Glutamatergic neuron (in vitro differentiated cells): ENCODE data around the gene PRKACB. TPM values are rescaled to one million over a fixed set of nuclear protein-coding genes. Genes with fewer than 3 reads are reported as not detected.
"Not testable (repeated sequence)": the region's sequence is repeated elsewhere in the genome, so short reads cannot be mapped to it uniquely, and the experiment has no call there.

Experiments used
- DNase-seq: peaks from one replicate; pipeline ENCODE4 v3.0.0; 2022
- H3K27ac Mint-ChIP-seq: one replicate; pipeline ENCODE4 v1.8.0; 2020; ENCODE audit warnings: mild to moderate bottlenecking, mixed read lengths, inconsistent platforms; ENCODE audit not compliant: unreplicated experiment
- H3K27me3 Mint-ChIP-seq: one replicate; pipeline ENCODE4 v1.8.0; 2020; ENCODE audit warnings: mild to moderate bottlenecking, moderate library complexity, mixed read lengths, inconsistent platforms; ENCODE audit not compliant: unreplicated experiment
- H3K36me3 Mint-ChIP-seq: one replicate; pipeline ENCODE4 v1.8.0; 2020; ENCODE audit warnings: mild to moderate bottlenecking, mixed read lengths, inconsistent platforms; ENCODE audit not compliant: unreplicated experiment
- H3K4me1 Mint-ChIP-seq: one replicate; pipeline ENCODE4 v1.8.0; 2020; ENCODE audit warnings: mild to moderate bottlenecking, low read depth, mixed read lengths, inconsistent platforms; ENCODE audit not compliant: unreplicated experiment
- H3K4me3 Mint-ChIP-seq: one replicate; pipeline ENCODE4 v1.8.0; 2020; ENCODE audit warnings: mild to moderate bottlenecking, mixed read lengths, inconsistent platforms; ENCODE audit not compliant: unreplicated experiment
- H3K9me3 Mint-ChIP-seq: one replicate; pipeline ENCODE4 v1.8.0; 2020; ENCODE audit warnings: mild to moderate bottlenecking, moderate library complexity, mixed read lengths, inconsistent platforms; ENCODE audit not compliant: unreplicated experiment
- CTCF ChIP-seq: fragments of 200-600 bp; sonication (generic); IDR thresholded peaks from one replicate; pipeline ENCODE4 v1.5.0; 2021; ENCODE audit not compliant: partially characterized antibody, unreplicated experiment
- total RNA-seq: library from RNA; stranded (reverse); fragmentation: NEBNext Ultra II Directional; extraction: Animal tissue kit (Norgen Biotek cat#: 25700); gene quantifications from one replicate; pipeline ENCODE4 v1.2.1, GENCODE V29; 2021; ENCODE audit not compliant: unreplicated experiment

Gene PRKACB
- total RNA-seq, 1 donor from 2014 or later: 11.2 TPM

GRCh38 chr1:84103197-84103992 is 40.7 kb upstream of the PRKACB start:
- TF ChIP-seq CTCF: no peak
- Mint-ChIP-seq H3K36me3 (peaks cover 8% of the 10 kb centered on the region), H3K9me3 (peaks cover 1% of the 10 kb centered on the region), H3K27me3 (peaks cover 3% of the 10 kb centered on the region), H3K4me1 (peaks cover 12% of the 10 kb centered on the region), H3K4me3 (no peak overlapping the region), H3K27ac (peak overlapping the region; percentile 81)
- DNase-seq: peak; percentile 34

GRCh38 chr1:84107538-84107937 is 36.5 kb upstream of the PRKACB start:
- not testable (repeated sequence) for H3K27me3 Mint-ChIP-seq, H3K36me3 Mint-ChIP-seq, H3K27ac Mint-ChIP-seq, DNase-seq, H3K9me3 Mint-ChIP-seq, H3K4me3 Mint-ChIP-seq
- peaks cover 12% of the 10 kb centered on the region for H3K4me1 Mint-ChIP-seq

- Mint-ChIP-seq H3K27me3 (peaks cover 4% of the 10 kb centered on the region), H3K4me1 (peaks cover 10% of the 10 kb centered on the region), H3K4me3 (no peak overlapping the region), H3K9me3 (peaks cover 1% of the 10 kb centered on the region), H3K27ac (no peak overlapping the region), H3K36me3 (peaks cover 8% of the 10 kb centered on the region)
- no peak for TF ChIP-seq CTCF
- DNase-seq: no peak
Observed at GRCh38 chr1:84107955-84108354, 36.1 kb upstream of the PRKACB start.

GRCh38 chr1:84108900-84109578 is 35.0 kb upstream of the PRKACB start:
- no peak for DNase-seq
- peaks cover under 1% of the 10 kb centered on the region for H3K4me1 Mint-ChIP-seq
- H3K27ac Mint-ChIP-seq: no peak overlapping the region
- H3K9me3 Mint-ChIP-seq: peaks cover 1% of the 10 kb centered on the region
- no peak for TF ChIP-seq CTCF
- peaks cover 2% of the 10 kb centered on the region for H3K27me3 Mint-ChIP-seq
- H3K36me3 Mint-ChIP-seq: peaks cover 8% of the 10 kb centered on the region
- no peak overlapping the region for H3K4me3 Mint-ChIP-seq

GRCh38 chr1:84110629-84111028 is 33.4 kb upstream of the PRKACB start:
- DNase-seq: no peak
- no peak for TF ChIP-seq CTCF
- no peak overlapping the region for H3K27ac Mint-ChIP-seq
- H3K9me3 Mint-ChIP-seq: peaks cover 1% of the 10 kb centered on the region
- peaks cover 2% of the 10 kb centered on the region for H3K27me3 Mint-ChIP-seq
- H3K36me3 Mint-ChIP-seq: peaks cover 8% of the 10 kb centered on the region
- no peak overlapping the region for H3K4me3 Mint-ChIP-seq
- no peaks in the 10 kb centered on the region for H3K4me1 Mint-ChIP-seq
